GM19372 (cell line): Measurements from ENCODE around the gene CRYBG1.

Source experiments
- ATAC-seq: cut with Tn5 transposase; IDR thresholded peaks from one replicate; pipeline ENCODE4 v1.9.1; 2021; ENCODE audit warnings: mild to moderate bottlenecking, low read depth, moderate library complexity; ENCODE audit not compliant: unreplicated experiment

The CRYBG1 gene

DNA sequence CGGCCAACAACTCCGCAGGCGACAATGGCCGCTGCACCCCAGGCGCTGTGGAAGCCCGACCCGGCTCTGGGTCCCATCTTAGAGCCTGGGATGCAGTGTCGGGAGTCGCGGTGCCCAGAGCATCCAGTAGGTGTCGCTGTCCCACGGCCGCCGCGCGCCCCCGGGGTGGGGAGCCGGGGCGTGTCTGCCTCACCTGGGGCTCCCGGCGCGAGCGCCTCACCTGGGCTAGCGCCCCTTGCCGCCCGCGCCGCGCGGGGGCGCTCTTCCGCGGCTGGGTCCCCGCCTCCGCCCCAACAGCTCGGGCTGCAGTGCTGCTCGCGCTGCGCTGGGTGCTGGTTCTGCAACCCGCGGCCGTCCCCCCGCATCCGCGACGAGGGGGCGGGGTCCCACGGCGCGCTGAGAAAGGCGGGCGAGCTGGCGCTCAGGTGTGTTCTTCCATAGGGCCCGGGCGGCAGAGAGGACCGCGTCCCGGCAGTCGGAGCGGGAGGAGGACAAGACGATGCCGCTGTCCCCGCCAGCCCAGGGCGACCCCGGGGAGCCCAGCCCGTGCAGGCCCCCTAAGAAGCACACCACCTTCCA lies at the start of gene CRYBG1:
TSS of gene CRYBG1 (plus strand) at position 308 of the 579 bp plus-strand sequence. CDS start at position 500, 192 bp downstream.
- ATAC-seq, result peak; percentile 66

GRCh38 chr6:106315765-106316374 lies 44.6 kb upstream of the CRYBG1 start:
- no peak for ATAC-seq

- no peak for ATAC-seq
Measured at GRCh38 chr6:106316375-106316766, 44.1 kb upstream of the CRYBG1 start.

- ATAC-seq, result no peak
Measured at GRCh38 chr6:106318061-106318460, 42.5 kb upstream of the CRYBG1 start.

DNA sequence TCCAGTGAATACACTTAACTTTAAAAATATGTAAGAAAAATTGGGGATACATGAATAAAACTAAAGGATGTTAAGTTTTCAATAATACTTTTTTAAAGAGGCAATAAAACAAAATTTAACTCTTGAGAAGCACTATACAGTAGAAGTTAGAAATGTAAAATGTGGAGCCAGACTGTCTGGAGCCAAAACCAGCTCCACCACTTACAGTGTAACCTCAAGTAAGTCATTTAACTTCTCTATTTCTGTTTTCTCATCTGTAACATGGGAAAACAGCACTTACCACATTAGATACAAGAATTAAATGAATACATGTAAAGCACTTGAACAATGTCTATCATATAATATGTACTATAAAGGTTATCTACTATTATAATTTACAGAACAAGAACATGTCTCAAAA lies 41.7 kb upstream of the CRYBG1 start:
- no peak for ATAC-seq

- ATAC-seq, result no peak
Measured at GRCh38 chr6:106321940-106322339, 38.6 kb upstream of the CRYBG1 start.

DNA sequence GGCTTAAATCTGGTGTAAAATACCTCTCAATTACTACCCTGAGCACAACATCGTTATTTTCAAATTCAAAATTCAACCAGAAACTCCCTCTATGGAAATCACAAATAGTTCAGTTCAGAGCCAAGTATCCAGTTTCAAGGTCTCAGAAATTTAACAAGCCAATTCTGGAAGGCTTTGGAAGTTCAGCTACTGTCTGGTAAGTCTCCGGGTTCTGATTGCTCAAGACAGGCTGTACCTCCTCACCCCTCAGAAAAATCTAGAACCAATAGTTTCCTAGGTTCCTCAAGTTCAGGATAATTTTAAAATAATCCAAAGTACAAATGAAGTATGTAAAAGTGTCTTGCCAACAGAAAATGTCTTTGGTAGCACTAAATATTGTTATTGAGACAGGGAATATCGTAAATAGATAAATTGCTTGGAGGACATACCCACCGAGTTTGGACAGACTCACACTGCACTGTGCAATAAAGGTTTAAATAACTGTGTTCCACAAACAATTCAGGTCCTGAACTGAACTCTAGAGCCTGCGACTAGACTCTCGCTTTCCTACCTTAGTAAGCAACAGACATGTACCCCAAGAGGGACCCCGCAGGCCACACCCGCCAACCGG lies 35.7 kb upstream of the CRYBG1 start:
- ATAC-seq, result no peak

GRCh38 chr6:106325336-106326178 lies 35.0 kb upstream of the CRYBG1 start, which contains the start of gene ATG5:
Gene ATG5, minus strand, starts transcription at chr6:106325760. Its CDS starts 9,552 bp downstream, at chr6:106316208.
- ATAC-seq, result peak; percentile 88

- ATAC-seq, result peak; percentile 72
Measured at GRCh38 chr6:106334646-106335448, 25.7 kb upstream of the CRYBG1 start.

- ATAC-seq, result no peak
Measured at GRCh38 chr6:106339334-106340029, 21.0 kb upstream of the CRYBG1 start.

DNA sequence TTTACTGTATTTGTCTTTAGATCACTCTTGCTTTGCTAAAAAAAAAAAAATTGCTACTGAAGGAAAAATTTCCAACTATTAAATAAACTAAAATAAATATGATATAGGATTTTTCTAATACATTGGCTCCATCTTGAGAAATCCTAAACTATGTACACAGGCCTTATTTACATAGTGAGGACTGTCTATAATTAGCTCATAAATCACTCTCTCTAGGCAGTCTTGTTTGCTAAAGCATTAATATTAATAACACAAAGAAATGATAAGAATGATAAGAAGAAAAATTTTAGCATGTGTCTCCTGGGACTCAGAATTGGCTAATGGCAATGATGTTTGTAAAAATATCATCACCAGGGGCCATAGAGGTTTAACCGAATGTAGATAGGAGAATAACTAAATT lies 13.3 kb upstream of the CRYBG1 start:
- ATAC-seq, result no peak

DNA sequence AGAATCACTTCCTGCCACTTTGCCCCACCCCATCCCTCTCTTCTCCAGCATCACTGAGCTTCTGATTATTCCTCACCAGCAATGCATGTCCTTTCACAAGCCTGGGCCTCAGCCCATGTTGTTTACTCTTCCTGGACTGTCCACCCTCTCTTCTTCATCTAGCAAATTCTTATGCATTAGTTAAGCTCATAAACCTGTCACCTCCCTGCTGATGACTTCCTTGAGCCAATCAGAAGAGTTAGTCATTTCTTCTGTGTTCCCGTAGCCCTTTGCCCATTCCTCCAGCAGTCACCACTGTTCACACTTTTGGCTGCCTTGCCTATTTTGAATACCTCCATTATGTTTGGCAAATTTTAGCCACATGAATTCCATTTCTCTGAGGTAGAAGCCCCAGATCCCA lies 4.1 kb upstream of the CRYBG1 start:
- no peak for ATAC-seq

DNA sequence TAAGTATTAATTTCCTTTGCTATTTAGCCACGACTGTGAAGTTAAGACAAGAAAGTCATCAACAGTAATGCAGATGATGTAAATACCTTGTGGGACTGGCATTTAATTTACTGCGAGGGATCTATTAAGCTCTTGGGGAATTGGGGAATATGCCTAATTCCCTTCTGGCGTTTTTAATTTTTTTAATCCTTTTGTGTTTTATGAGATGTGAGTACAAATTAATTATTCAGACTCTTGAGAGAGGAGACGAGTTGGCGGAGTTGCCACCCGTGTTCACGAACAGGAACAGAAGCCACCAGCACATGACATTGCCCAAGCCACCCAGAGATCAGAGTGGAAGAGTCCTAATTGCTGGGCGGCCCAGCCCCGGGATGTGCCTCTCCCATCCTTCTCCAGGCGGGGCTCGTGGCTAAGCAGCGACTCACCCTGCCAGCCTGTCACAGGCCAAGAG lies 533 bp upstream of the CRYBG1 start:
- ATAC-seq, result no peak

GRCh38 chr6:106360989-106361430 lies 493 bp downstream of the CRYBG1 start:
- ATAC-seq, result peak; percentile 38

GRCh38 chr6:106363401-106364138 lies 3.1 kb downstream of the CRYBG1 start:
- no peak for ATAC-seq

DNA sequence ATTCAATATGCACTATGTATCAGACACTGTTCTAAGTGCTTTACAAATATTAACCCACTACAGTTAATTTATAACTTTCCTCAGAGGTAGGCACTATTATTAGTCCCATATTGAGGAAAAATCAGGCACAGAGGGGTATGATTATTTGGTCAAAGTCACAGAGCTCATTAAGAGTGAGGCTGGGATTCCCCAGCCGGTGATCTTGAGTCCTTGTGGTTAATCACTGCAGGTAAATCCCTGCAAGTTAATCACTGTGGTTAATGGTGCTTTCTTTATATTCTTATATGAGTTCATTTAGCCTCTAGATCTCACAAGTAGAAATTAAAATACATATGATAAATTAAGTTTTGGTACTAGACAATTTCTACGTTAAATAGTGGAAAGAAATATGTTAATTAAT lies 9.2 kb downstream of the CRYBG1 start:
- ATAC-seq, result no peak

- no peak for ATAC-seq
Measured at GRCh38 chr6:106370639-106371038, 10.1 kb downstream of the CRYBG1 start.

DNA sequence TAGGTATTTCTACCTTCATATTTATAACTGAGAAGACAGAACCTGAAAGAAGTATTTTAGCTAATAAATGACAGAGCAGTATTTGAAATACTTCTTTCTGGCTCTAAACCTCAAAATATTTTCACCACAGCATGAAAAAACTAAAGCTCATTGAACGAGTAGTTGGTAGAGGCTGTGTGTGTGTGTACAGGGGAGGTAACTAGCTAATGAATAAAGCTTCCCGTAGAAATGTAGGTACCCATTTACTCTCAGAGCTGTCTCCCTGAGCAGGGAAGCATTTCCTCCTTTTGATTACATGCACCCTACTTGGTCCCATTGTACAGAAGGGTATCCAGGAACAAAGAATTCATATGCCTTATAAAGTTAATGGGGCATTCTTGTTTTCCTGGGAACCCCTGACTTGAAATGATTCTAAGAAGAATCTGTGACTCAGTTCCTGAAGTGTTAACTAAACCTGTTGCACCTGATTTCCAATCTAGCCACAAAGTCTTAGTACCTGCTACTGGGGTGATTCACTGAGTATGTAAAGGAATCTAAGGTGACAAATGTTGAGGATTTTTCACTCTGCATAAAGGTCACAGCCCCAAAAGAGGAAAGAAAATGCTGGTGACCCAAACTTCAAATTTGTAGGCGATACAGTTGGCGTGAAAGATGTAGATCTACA lies 12.5 kb downstream of the CRYBG1 start:
- no peak for ATAC-seq
